ENCODE results near the gene HNRNPR. TPM values are rescaled to one million over a fixed set of nuclear protein-coding genes. Genes with fewer than 3 reads are reported as not detected.

The HNRNPR gene
- total RNA-seq (59.1 and 62.1 TPM in 2 replicates), polyA plus RNA-seq (141 and 186 TPM in 2 replicates), polyA minus RNA-seq (ENCODE audit: low replicate concordance) (33.7 and 76.0 TPM in 2 replicates)
- 98.3 and 135 TPM in 2 replicates for polyA plus RNA-seq (2012)

DNA sequence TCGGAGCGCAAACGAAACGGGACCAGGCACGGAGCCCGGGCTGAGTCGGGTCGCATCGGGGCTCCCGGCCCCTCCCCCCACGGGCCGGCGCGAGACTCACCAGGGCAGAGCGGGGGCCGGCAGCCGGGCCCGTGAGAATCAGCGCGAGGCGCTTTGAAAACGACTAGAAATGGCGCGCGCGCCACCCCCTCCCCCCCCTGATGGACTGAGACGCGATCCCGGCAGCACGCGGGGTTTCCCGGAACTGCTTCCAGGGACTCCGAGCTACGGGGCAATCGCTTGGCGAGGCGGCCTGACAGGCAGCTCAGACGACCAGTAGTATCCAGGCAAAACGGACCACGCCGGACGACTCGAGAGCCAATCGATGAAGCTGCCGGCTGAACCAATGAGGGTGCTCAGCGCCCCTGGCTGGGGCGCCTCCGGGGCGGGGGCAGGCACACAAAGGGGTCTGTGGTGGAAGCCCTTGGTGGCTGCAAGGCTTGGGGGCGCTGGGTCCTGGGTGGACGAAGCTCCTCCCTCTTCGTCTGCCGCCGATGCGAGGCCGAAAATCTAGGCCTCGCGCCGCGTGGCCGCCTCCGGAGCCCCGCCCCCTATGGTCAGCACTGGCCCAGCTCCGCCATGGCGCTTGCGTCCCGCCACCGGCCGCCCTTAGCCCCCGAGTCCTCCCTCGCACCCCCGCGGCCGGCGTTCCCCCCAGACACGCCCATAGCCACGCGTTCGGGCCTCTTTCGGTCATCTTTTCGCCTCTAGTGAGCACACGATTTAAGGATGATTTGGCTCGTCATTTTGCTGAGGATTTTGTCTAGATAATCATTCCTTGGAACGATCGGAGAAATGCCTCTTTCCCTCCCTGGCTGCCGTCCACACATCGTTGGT lies at the start of gene HNRNPR:
HNRNPR (minus strand) TSS at position 174 of the 876 bp plus-strand sequence. CDS start 3,276 bp downstream, outside the sequence.
- Histone ChIP-seq H4K20me1 (ENCODE audit: control insufficient read depth, extremely low read depth, insufficient read depth, low read length) (peaks cover 3% of the 10 kb centered on the region), H3K27ac (ENCODE audit: insufficient read depth, low read length) (peak within 1 kb of the TSS; percentile 86), H3K9me3 (ENCODE audit: control insufficient read depth, insufficient read depth, low read depth, low read length) (no peaks in the 10 kb centered on the region), H3K4me2 (ENCODE audit: extremely low read depth, insufficient read depth, low read length) (peak within 1 kb of the TSS; percentile 98), H3K36me3 (ENCODE audit: control insufficient read depth, insufficient read depth, low read length) (no peaks in the 10 kb centered on the region), H3K4me1 (ENCODE audit: control insufficient read depth, extremely low read depth, insufficient read depth, low read length) (peaks cover 7% of the 10 kb centered on the region), H3K4me3 (replicated peaks in 1 of 4; ENCODE audit: control extremely low read depth in 1 of 4, insufficient read depth in 1 of 4, low read depth in 3 of 4, low read length in 4 of 4) (peak within 1 kb of the TSS; percentile 48 to 88 (median 70)), H2AFZ (ENCODE audit: low read length) (peak within 1 kb of the TSS; percentile 75), H3K79me2 (ENCODE audit: control insufficient read depth, insufficient read depth, low read length) (peaks cover 44% of the 10 kb centered on the region), H3K9ac (ENCODE audit: insufficient read depth, low read length) (peak within 1 kb of the TSS; percentile 93), H3K27me3 (ENCODE audit: control insufficient read depth, insufficient read depth, low read length) (no peaks in the 10 kb centered on the region)
- TF ChIP-seq EZH2 (IDR thresholded peaks at IDR 0.05; ENCODE audit: low read length, missing control alignments): no peak
- TF ChIP-seq, protein P1, sequence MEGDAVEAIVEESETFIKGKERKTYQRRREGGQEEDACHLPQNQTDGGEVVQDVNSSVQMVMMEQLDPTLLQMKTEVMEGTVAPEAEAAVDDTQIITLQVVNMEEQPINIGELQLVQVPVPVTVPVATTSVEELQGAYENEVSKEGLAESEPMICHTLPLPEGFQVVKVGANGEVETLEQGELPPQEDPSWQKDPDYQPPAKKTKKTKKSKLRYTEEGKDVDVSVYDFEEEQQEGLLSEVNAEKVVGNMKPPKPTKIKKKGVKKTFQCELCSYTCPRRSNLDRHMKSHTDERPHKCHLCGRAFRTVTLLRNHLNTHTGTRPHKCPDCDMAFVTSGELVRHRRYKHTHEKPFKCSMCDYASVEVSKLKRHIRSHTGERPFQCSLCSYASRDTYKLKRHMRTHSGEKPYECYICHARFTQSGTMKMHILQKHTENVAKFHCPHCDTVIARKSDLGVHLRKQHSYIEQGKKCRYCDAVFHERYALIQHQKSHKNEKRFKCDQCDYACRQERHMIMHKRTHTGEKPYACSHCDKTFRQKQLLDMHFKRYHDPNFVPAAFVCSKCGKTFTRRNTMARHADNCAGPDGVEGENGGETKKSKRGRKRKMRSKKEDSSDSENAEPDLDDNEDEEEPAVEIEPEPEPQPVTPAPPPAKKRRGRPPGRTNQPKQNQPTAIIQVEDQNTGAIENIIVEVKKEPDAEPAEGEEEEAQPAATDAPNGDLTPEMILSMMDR (conservative IDR thresholded peaks at IDR 0.05 in 1 of 2, IDR thresholded peaks at IDR 0.05 in 1 of 2; ENCODE audit: low read depth in 1 of 2, low read length in 2 of 2): no peak
- peak; percentile 100 for DNase-seq (ENCODE audit: low read depth in 2 of 2)

DNA sequence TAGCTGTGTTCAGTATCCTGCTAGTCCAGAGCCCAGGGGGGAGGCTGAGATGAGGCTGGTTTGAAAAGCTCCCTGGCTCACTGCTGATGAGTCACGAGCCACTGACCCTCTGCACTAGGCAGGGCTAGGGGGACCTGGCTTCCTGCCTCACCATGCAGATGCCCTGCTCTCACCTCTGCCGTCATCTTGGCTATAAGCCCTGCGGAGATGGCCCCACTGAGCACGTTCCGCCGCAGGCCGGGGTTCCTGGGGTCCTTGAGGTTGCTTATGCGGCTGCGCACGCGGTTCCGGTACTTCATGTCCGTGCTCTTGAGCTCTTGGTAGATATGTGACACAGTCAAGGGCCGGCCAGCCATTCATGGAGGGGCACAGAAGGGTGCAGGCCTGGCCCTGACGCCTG lies 49.6 kb upstream of the HNRNPR start:
- Histone ChIP-seq H2AFZ (ENCODE audit: low read length) (no peak overlapping the region), H3K4me3 (replicated peaks in 1 of 4; ENCODE audit: control extremely low read depth in 1 of 4, insufficient read depth in 1 of 4, low read depth in 3 of 4, low read length in 4 of 4) (no peak overlapping the region), H4K20me1 (ENCODE audit: control insufficient read depth, extremely low read depth, insufficient read depth, low read length) (no peaks in the 10 kb centered on the region), H3K27me3 (ENCODE audit: control insufficient read depth, insufficient read depth, low read length) (no peaks in the 10 kb centered on the region), H3K36me3 (ENCODE audit: control insufficient read depth, insufficient read depth, low read length) (no peaks in the 10 kb centered on the region), H3K27ac (ENCODE audit: insufficient read depth, low read length) (peak overlapping the region; percentile 79), H3K79me2 (ENCODE audit: control insufficient read depth, insufficient read depth, low read length) (no peaks in the 10 kb centered on the region), H3K4me1 (ENCODE audit: control insufficient read depth, extremely low read depth, insufficient read depth, low read length) (peaks cover 15% of the 10 kb centered on the region), H3K9me3 (ENCODE audit: control insufficient read depth, insufficient read depth, low read depth, low read length) (no peaks in the 10 kb centered on the region), H3K4me2 (ENCODE audit: extremely low read depth, insufficient read depth, low read length) (peak overlapping the region; percentile 11), H3K9ac (ENCODE audit: insufficient read depth, low read length) (peak overlapping the region; percentile 23)
- peak; percentile 61 to 84 for DNase-seq (ENCODE audit: low read depth in 2 of 2)
- TF ChIP-seq, protein P1 (conservative IDR thresholded peaks at IDR 0.05 in 1 of 2, IDR thresholded peaks at IDR 0.05 in 1 of 2; ENCODE audit: low read depth in 1 of 2, low read length in 2 of 2): no peak
- TF ChIP-seq EZH2 (IDR thresholded peaks at IDR 0.05; ENCODE audit: low read length, missing control alignments): no peak

DNA sequence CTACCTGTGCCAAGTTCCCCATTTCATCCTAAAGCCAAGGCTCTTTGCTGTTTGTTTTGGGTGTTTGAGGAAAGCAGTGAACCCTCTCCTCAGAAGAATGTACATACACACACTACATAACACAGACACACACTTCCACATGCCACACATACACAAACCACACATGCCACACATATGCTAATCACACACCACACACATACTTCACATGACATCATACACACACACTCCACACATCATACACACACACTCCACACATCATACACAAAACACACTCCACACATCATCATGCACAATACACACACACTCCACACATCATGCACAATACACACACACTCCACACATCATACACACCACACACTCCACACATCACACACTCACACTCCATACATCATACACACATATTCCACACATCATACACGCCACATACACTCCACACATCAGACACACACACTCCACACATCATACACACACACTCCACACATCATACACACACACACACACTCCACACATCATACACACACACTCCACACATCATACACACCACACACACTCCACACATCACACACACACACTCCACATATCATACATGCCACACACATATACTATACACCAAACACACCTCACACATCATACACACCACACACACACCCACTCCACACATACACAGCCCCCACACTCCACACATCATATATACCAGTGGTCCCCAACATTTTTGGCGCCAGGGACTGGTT lies 48.2 kb upstream of the HNRNPR start:
- no peak for DNase-seq (ENCODE audit: low read depth in 2 of 2)
- Histone ChIP-seq H3K4me1 (ENCODE audit: control insufficient read depth, extremely low read depth, insufficient read depth, low read length) (peaks cover 15% of the 10 kb centered on the region), H3K79me2 (ENCODE audit: control insufficient read depth, insufficient read depth, low read length) (no peaks in the 10 kb centered on the region), H2AFZ (ENCODE audit: low read length) (no peak overlapping the region), H3K4me2 (ENCODE audit: extremely low read depth, insufficient read depth, low read length) (no peak overlapping the region), H3K4me3 (replicated peaks in 1 of 4; ENCODE audit: control extremely low read depth in 1 of 4, insufficient read depth in 1 of 4, low read depth in 3 of 4, low read length in 4 of 4) (no peak overlapping the region), H3K36me3 (ENCODE audit: control insufficient read depth, insufficient read depth, low read length) (no peaks in the 10 kb centered on the region), H3K27me3 (ENCODE audit: control insufficient read depth, insufficient read depth, low read length) (no peaks in the 10 kb centered on the region), H3K9me3 (ENCODE audit: control insufficient read depth, insufficient read depth, low read depth, low read length) (no peaks in the 10 kb centered on the region), H3K9ac (ENCODE audit: insufficient read depth, low read length) (no peak overlapping the region), H4K20me1 (ENCODE audit: control insufficient read depth, extremely low read depth, insufficient read depth, low read length) (no peaks in the 10 kb centered on the region), H3K27ac (ENCODE audit: insufficient read depth, low read length) (no peak overlapping the region)
- peak; percentile 24 for TF ChIP-seq EZH2 (IDR thresholded peaks at IDR 0.05; ENCODE audit: low read length, missing control alignments)
- TF ChIP-seq, protein P1 (conservative IDR thresholded peaks at IDR 0.05 in 1 of 2, IDR thresholded peaks at IDR 0.05 in 1 of 2; ENCODE audit: low read depth in 1 of 2, low read length in 2 of 2): no peak

Data from fibroblast of lung (primary cell).